HL-60 (cell line): ENCODE measurements around the gene ANKRD1.

Experiments used
- DNase-seq, 2 experiments: peaks; one replicate each; pipeline ENCODE4 v3.0.0-alpha.2; 2010 to 2020; ENCODE audit warnings: low read depth in 1 of 2, low spot score in 1 of 2
- H3K27ac ChIP-seq: fragments of 250-450 bp; sonication (Bioruptor Pico); replicated peaks from 2 replicates; pipeline ENCODE4 v1.5.1; 2020; ENCODE audit warnings: mild to moderate bottlenecking, moderate library complexity
- H3K27me3 ChIP-seq: fragments of 250-450 bp; sonication (Bioruptor Pico); 2 replicates; pipeline ENCODE4 v1.5.1; 2021; ENCODE audit warnings: mild to moderate bottlenecking, moderate library complexity; ENCODE audit not compliant: insufficient read depth, poor library complexity, severe bottlenecking
- H3K4me3 ChIP-seq: replicated peaks from 2 replicates; pipeline ENCODE4 v1.5.1; 2011; ENCODE audit warnings: mild to moderate bottlenecking, control low read depth, low read length; ENCODE audit not compliant: insufficient read depth
- GABPA ChIP-seq: IDR thresholded peaks from 2 replicates; pipeline ENCODE4 v1.6.1; 2012; ENCODE audit warnings: low read depth
- POLR2AphosphoS5 ChIP-seq: IDR thresholded peaks from 2 replicates; pipeline ENCODE4 v1.6.1; 2012; ENCODE audit warnings: low read depth
- SPI1 ChIP-seq: IDR thresholded peaks from 2 replicates; pipeline ENCODE4 v1.6.1; 2012; ENCODE audit warnings: low read depth, mild to moderate bottlenecking, borderline replicate concordance
- TF ChIP-seq, protein P1 (sequence below): IDR thresholded peaks from 2 replicates; pipeline ENCODE4 v1.6.1; 2012; ENCODE audit warnings: low read depth; ENCODE audit not compliant: insufficient replicate concordance
- TF ChIP-seq, protein P2 (sequence below): IDR thresholded peaks from one replicate; pipeline ENCODE4 v1.5.1; 2011; ENCODE audit warnings: low read length, control low read depth, inconsistent platforms; ENCODE audit not compliant: insufficient read depth

ANKRD1 gene

GRCh38 chr10:90890347-90890746, 30.5 kb downstream of the ANKRD1 start:
- Histone ChIP-seq H3K4me3 (no peak overlapping the region), H3K27me3 (no peaks in the 10 kb centered on the region), H3K27ac (no peak overlapping the region)
- TF ChIP-seq, protein P1, sequence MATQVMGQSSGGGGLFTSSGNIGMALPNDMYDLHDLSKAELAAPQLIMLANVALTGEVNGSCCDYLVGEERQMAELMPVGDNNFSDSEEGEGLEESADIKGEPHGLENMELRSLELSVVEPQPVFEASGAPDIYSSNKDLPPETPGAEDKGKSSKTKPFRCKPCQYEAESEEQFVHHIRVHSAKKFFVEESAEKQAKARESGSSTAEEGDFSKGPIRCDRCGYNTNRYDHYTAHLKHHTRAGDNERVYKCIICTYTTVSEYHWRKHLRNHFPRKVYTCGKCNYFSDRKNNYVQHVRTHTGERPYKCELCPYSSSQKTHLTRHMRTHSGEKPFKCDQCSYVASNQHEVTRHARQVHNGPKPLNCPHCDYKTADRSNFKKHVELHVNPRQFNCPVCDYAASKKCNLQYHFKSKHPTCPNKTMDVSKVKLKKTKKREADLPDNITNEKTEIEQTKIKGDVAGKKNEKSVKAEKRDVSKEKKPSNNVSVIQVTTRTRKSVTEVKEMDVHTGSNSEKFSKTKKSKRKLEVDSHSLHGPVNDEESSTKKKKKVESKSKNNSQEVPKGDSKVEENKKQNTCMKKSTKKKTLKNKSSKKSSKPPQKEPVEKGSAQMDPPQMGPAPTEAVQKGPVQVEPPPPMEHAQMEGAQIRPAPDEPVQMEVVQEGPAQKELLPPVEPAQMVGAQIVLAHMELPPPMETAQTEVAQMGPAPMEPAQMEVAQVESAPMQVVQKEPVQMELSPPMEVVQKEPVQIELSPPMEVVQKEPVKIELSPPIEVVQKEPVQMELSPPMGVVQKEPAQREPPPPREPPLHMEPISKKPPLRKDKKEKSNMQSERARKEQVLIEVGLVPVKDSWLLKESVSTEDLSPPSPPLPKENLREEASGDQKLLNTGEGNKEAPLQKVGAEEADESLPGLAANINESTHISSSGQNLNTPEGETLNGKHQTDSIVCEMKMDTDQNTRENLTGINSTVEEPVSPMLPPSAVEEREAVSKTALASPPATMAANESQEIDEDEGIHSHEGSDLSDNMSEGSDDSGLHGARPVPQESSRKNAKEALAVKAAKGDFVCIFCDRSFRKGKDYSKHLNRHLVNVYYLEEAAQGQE = no peak
- TF ChIP-seq SPI1 = no peak
- TF ChIP-seq, protein P2, sequence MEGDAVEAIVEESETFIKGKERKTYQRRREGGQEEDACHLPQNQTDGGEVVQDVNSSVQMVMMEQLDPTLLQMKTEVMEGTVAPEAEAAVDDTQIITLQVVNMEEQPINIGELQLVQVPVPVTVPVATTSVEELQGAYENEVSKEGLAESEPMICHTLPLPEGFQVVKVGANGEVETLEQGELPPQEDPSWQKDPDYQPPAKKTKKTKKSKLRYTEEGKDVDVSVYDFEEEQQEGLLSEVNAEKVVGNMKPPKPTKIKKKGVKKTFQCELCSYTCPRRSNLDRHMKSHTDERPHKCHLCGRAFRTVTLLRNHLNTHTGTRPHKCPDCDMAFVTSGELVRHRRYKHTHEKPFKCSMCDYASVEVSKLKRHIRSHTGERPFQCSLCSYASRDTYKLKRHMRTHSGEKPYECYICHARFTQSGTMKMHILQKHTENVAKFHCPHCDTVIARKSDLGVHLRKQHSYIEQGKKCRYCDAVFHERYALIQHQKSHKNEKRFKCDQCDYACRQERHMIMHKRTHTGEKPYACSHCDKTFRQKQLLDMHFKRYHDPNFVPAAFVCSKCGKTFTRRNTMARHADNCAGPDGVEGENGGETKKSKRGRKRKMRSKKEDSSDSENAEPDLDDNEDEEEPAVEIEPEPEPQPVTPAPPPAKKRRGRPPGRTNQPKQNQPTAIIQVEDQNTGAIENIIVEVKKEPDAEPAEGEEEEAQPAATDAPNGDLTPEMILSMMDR = no peak
- no peak for TF ChIP-seq POLR2AphosphoS5
- TF ChIP-seq GABPA = no peak
- DNase-seq = no peak

DNA sequence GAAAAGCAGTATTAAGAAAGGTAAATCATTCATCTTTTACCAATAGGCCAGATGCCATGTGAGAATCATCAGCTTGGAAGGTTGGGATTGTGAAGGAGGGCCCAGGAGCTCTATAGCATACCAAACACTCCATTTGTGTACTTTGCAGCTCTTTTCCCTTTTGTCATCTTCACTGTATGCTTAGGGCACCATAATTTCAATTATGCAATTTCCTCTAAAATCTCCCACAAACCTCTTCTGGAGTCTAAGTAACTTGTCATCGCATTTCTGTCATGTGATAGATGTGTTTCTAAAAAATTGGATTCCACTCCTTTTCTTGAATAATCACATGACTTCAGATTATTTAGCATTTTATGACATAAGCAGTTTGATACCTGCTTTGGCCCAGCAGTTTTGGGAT, 31.3 kb downstream of the ANKRD1 start:
- no peak for DNase-seq
- no peaks in the 10 kb centered on the region for H3K27me3 ChIP-seq
- H3K27ac ChIP-seq = no peak overlapping the region
- H3K4me3 ChIP-seq = no peak overlapping the region
- TF ChIP-seq SPI1 (no peak), POLR2AphosphoS5 (no peak), GABPA (no peak)
- TF ChIP-seq, protein P1 = no peak

DNA sequence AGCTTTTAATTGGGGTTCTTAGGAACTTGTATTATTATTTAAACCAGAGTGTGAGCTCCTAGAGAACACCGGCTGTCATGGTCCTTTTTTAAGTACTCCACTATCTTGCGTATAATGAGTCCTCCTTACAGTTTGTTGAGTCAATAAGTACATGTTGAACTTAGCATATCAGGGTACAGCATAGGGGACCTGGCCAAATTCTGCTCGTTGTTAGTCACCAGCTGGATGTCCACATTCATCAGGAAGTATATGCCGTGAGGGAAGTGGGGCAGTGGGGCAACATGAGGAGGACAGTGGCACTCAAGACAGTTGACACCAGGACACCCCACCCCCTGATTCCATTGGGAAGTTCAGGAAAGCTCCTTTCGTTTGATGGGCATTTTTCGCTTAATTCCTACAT, 32.5 kb downstream of the ANKRD1 start:
- H3K4me3 ChIP-seq = no peak overlapping the region
- H3K27me3 ChIP-seq = no peaks in the 10 kb centered on the region
- H3K27ac ChIP-seq = no peak overlapping the region
- DNase-seq = no peak
- TF ChIP-seq, protein P1 = no peak
- TF ChIP-seq, protein P2 = no peak
- TF ChIP-seq POLR2AphosphoS5 = no peak
- TF ChIP-seq GABPA = no peak
- TF ChIP-seq SPI1 = no peak

GRCh38 chr10:90887555-90887954, 33.3 kb downstream of the ANKRD1 start:
- no peak for DNase-seq
- no peak overlapping the region for H3K27ac ChIP-seq
- TF ChIP-seq SPI1 (no peak), POLR2AphosphoS5 (no peak), GABPA (no peak)
- TF ChIP-seq, protein P2 = no peak

More at GRCh38 chr10:90887555-90887954, 33.3 kb downstream of the ANKRD1 start:
- no peaks in the 10 kb centered on the region for H3K27me3 ChIP-seq
- H3K4me3 ChIP-seq = no peak overlapping the region
